H1 (cell line): Measurements from ENCODE around the gene NFASC. TPM values are rescaled to one million over a fixed set of nuclear protein-coding genes. Genes with fewer than 3 reads are reported as not detected.

Experiments
- CTCF ChIA-PET: fragments of 300-600 bp; sonication (Branson Sonifier 250); formaldehyde crosslinking; loops from one replicate; lab custom pipeline; 2021; ENCODE audit not compliant: partially characterized antibody; lab: Charles Lee
- POLR2A ChIA-PET: fragments of 300-600 bp; sonication (Branson Sonifier 250); formaldehyde crosslinking; loops from one replicate; lab custom pipeline; 2021; ENCODE audit warnings: inconsistent platforms; ENCODE audit not compliant: partially characterized antibody; lab: Charles Lee
- DNase-seq, 2 experiments: peaks; one replicate each; pipeline versions ENCODE4 v3.0.0 to v3.0.0-alpha.2; 2010 to 2022; ENCODE audit warnings: low spot score in 2 of 2, low read depth in 1 of 2, mixed read lengths in 1 of 2
- FAIRE-seq: peaks from 2 replicates; lab custom pipeline; 2011; peaks lifted over from hg19 to GRCh38; lab: Jason Lieb, UNC
- H2AFZ ChIP-seq: 2 replicates; pipeline ENCODE4 v1.8.1; 2012; ENCODE audit warnings: low read length, inconsistent platforms
- H2AK5ac ChIP-seq: 2 replicates; pipeline ENCODE4 v1.6.1; 2013; ENCODE audit warnings: low read depth, low read length
- H2BK120ac ChIP-seq: replicated peaks from 2 replicates; pipeline ENCODE3; 2013; ENCODE audit warnings: low read depth, low read length, inconsistent platforms
- H2BK12ac ChIP-seq: 2 replicates; pipeline ENCODE4 v1.6.1; 2013; ENCODE audit warnings: low read depth, low read length
- H2BK15ac ChIP-seq: 2 replicates; pipeline ENCODE4 v1.6.1; 2013; ENCODE audit warnings: low read length
- H2BK20ac ChIP-seq: 2 replicates; pipeline ENCODE4 v1.6.1; 2013; ENCODE audit warnings: low read length
- H2BK5ac ChIP-seq: 2 replicates; pipeline ENCODE4 v1.6.1; 2013; ENCODE audit warnings: low read depth, low read length
- H3K14ac ChIP-seq: 2 replicates; pipeline ENCODE4 v1.6.1; 2013; ENCODE audit warnings: inconsistent platforms; ENCODE audit not compliant: insufficient read length
- H3K18ac ChIP-seq: 2 replicates; pipeline ENCODE4 v1.6.1; 2013; ENCODE audit warnings: low read length; ENCODE audit errors: extremely low read depth
- H3K23ac ChIP-seq: 2 replicates; pipeline ENCODE4 v1.6.1; 2013; ENCODE audit warnings: inconsistent platforms; ENCODE audit not compliant: insufficient read length
- H3K23me2 ChIP-seq: 2 replicates; pipeline ENCODE4 v1.6.1; 2013; ENCODE audit warnings: low read depth, low read length
- H3K27ac ChIP-seq: 2 replicates; pipeline ENCODE4 v1.6.1; 2011; ENCODE audit warnings: low read depth, low read length, inconsistent platforms
- H3K27me3 ChIP-seq, 4 experiments: replicated peaks in 1 of 4; 1 replicate in 1 of 4; 2 replicates in 3 of 4; pipeline versions ENCODE4 v1.6.1 to v1.8.1; 2011 to 2013; ENCODE audit warnings: low read length in 3 of 4, mild to moderate bottlenecking in 3 of 4, inconsistent platforms in 2 of 4, mixed read lengths in 2 of 4, moderate library complexity in 1 of 4; ENCODE audit not compliant: control insufficient read depth in 3 of 4, insufficient read depth in 3 of 4; ENCODE audit errors: extremely low read depth in 1 of 4
- H3K36me3 ChIP-seq, 4 experiments: 2 replicates each; pipeline versions ENCODE4 v1.6.1 to v1.8.1; 2011 to 2013; ENCODE audit warnings: mild to moderate bottlenecking in 4 of 4, low read length in 3 of 4, moderate library complexity in 2 of 4, control low read depth in 1 of 4, inconsistent platforms in 1 of 4; ENCODE audit not compliant: insufficient read depth in 4 of 4, control insufficient read depth in 2 of 4
- H3K4ac ChIP-seq: replicated peaks from 2 replicates; pipeline ENCODE3; 2013; ENCODE audit warnings: low read length, low read depth, mixed read lengths, inconsistent platforms; ENCODE audit not compliant: insufficient read length
- H3K4me1 ChIP-seq, 4 experiments: replicated peaks in 1 of 4; 1 replicate in 1 of 4; 2 replicates in 3 of 4; pipeline versions ENCODE4 v1.6.1 to v1.8.1; 2011 to 2013; ENCODE audit warnings: low read length in 3 of 4, inconsistent platforms in 2 of 4, mixed read lengths in 1 of 4; ENCODE audit not compliant: insufficient read depth in 4 of 4, control insufficient read depth in 3 of 4
- H3K4me2 ChIP-seq, 2 experiments: 2 replicates each; pipeline versions ENCODE4 v1.6.1 to v1.8.1; 2011 to 2013; ENCODE audit warnings: low read depth in 2 of 2, low read length in 2 of 2, control low read depth in 1 of 2, inconsistent platforms in 1 of 2, mild to moderate bottlenecking in 1 of 2; ENCODE audit not compliant: insufficient read depth in 1 of 2
- H3K4me3 ChIP-seq, 4 experiments: fragments of 200-600, 300-600 bp in 1 of 4; sonication (generic), shearing (Covaris generic), sonication (Bioruptor Twin) in 1 of 4; 2 replicates each; pipeline versions ENCODE4 v1.5.1 to v1.8.1; 2011 to 2016; ENCODE audit warnings: low read length in 4 of 4, low read depth in 3 of 4, control low read depth in 2 of 4, inconsistent platforms in 2 of 4, mild to moderate bottlenecking in 2 of 4, mixed read lengths in 1 of 4, moderate library complexity in 1 of 4; ENCODE audit not compliant: insufficient read depth in 2 of 4; ENCODE audit errors: extremely low read depth in 1 of 4
- H3K56ac ChIP-seq: replicated peaks from 2 replicates; pipeline ENCODE3; 2013; ENCODE audit warnings: low read depth, mild to moderate bottlenecking, mixed read lengths, low read length, inconsistent platforms; ENCODE audit not compliant: insufficient read length
- H3K79me1 ChIP-seq: 2 replicates; pipeline ENCODE4 v1.6.1; 2013; ENCODE audit warnings: low read depth, low read length, control low read depth
- H3K79me2 ChIP-seq, 2 experiments: 2 replicates each; pipeline versions ENCODE4 v1.6.1 to v1.8.1; 2012 to 2013; ENCODE audit warnings: low read length in 2 of 2, mild to moderate bottlenecking in 2 of 2, inconsistent platforms in 1 of 2; ENCODE audit not compliant: insufficient read depth in 2 of 2, control insufficient read depth in 1 of 2
- H3K9ac ChIP-seq, 4 experiments: replicated peaks in 1 of 4; 1 replicate in 1 of 4; 2 replicates in 3 of 4; pipeline versions ENCODE4 v1.6.1 to v1.8.1; 2011 to 2013; ENCODE audit warnings: low read depth in 3 of 4, low read length in 3 of 4, control low read depth in 2 of 4, mild to moderate bottlenecking in 2 of 4, moderate library complexity in 2 of 4, inconsistent platforms in 1 of 4; ENCODE audit errors: extremely low read depth in 1 of 4
- H3K9me3 ChIP-seq, 2 experiments: 2 replicates each; pipeline versions ENCODE4 v1.6.1 to v1.8.1; 2012 to 2013; ENCODE audit warnings: mild to moderate bottlenecking in 2 of 2, moderate library complexity in 2 of 2, control low read depth in 1 of 2, inconsistent platforms in 1 of 2, low read depth in 1 of 2, low read length in 1 of 2, mixed read lengths in 1 of 2; ENCODE audit not compliant: insufficient read depth in 2 of 2
- H4K20me1 ChIP-seq, 2 experiments: replicated peaks in 1 of 2; 2 replicates each; pipeline versions ENCODE3 to v1.8.1; 2011 to 2013; ENCODE audit warnings: inconsistent platforms in 2 of 2, low read length in 2 of 2, mild to moderate bottlenecking in 1 of 2; ENCODE audit not compliant: insufficient read depth in 2 of 2, control insufficient read depth in 1 of 2
- H4K5ac ChIP-seq: 2 replicates; pipeline ENCODE4 v1.6.1; 2013; ENCODE audit warnings: low read length, low read depth, mixed read lengths, inconsistent platforms; ENCODE audit not compliant: insufficient read length
- H4K8ac ChIP-seq: 2 replicates; pipeline ENCODE4 v1.8.0; 2013; ENCODE audit warnings: mild to moderate bottlenecking, moderate library complexity, low read length, inconsistent platforms; ENCODE audit not compliant: insufficient read depth; ENCODE audit errors: extremely low read depth
- H4K91ac ChIP-seq: replicated peaks from 2 replicates; pipeline ENCODE3; 2013; ENCODE audit warnings: low read length, mixed read lengths, inconsistent platforms; ENCODE audit not compliant: insufficient read length
- BRCA1 ChIP-seq: IDR thresholded peaks from 2 replicates; pipeline ENCODE4 v1.6.1; 2012; ENCODE audit warnings: low read depth, low read length, improper control_type of control experiment
- CREB1 ChIP-seq: IDR thresholded peaks from 2 replicates; pipeline ENCODE4 v1.6.1; 2012; ENCODE audit warnings: inconsistent platforms
- E2F6 ChIP-seq: IDR thresholded peaks from 2 replicates; pipeline ENCODE4 v1.6.1; 2012; ENCODE audit warnings: inconsistent platforms
- POLR2AphosphoS5 ChIP-seq: IDR thresholded peaks from 2 replicates; pipeline ENCODE4 v1.6.1; 2011; ENCODE audit warnings: low read depth, low read length
- SP4 ChIP-seq: IDR thresholded peaks from 2 replicates; pipeline ENCODE4 v1.6.1; 2012; ENCODE audit warnings: low read length, inconsistent platforms
- TAF1 ChIP-seq: IDR thresholded peaks from 2 replicates; pipeline ENCODE4 v1.6.1; 2011; ENCODE audit warnings: mild to moderate bottlenecking, low read depth, low read length
- TCF12 ChIP-seq: IDR thresholded peaks from 2 replicates; pipeline ENCODE4 v1.6.1; 2011; ENCODE audit warnings: low read depth, mild to moderate bottlenecking, low read length
- WGBS, 2 experiments: shearing (Covaris generic) in 1 of 2; methylation state at CpG; one replicate each; pipeline versions ENCODE4 v1.1.6 to v1.1.7; 2013 to 2015; ENCODE audit warnings: low lambda C conversion rate in 2 of 2, mixed read lengths in 2 of 2, inconsistent platforms in 1 of 2, low coverage in 1 of 2, missing lambda C conversion rate in 1 of 2; ENCODE audit not compliant: insufficient replicate concordance in 2 of 2, insufficient coverage in 1 of 2, insufficient read length in 1 of 2; ENCODE audit errors: extremely low coverage in 1 of 2, missing lambda C conversion rate in 1 of 2; 5-methylcytosine and 5-hydroxymethylcytosine counted together
- polyA plus RNA-seq, 7 experiments: library from polyadenylated mRNA; depleted of rRNA in 3 of 7; stranded (reverse) in 5 of 7; unstranded in 2 of 7; fragments of >200 nt in 5 of 7; fragments of 200-250 nt in 2 of 7; gene quantifications; 1 replicate in 5 of 7; 2 replicates in 1 of 7; 4 replicates in 1 of 7; pipeline versions ENCODE4 v1.2.1 to v1.2.3, GENCODE V29; 2011 to 2013; ENCODE audit warnings: missing spikeins in 2 of 7, mixed read lengths in 2 of 7
- total RNA-seq: library from RNA; stranded (reverse); fragmentation: NEBNext Ultra II Directional; extraction: Animal tissue kit (Norgen Biotek cat#: 25700); gene quantifications from 2 replicates; pipeline ENCODE4 v1.2.1, GENCODE V29; 2021

The NFASC gene
- total and polyA plus RNA-seq, 2 of the 8 experiments (the other 6 are each of a cell fraction or from before 2014, with no cell fraction given): 5.0 to 15.2 TPM

- Histone ChIP-seq H3K4me3 (no peak overlapping the region), H3K56ac (no peak overlapping the region), H3K79me1 (no peaks in the 10 kb centered on the region), H4K91ac (no peak overlapping the region), H3K27me3 (no peaks in the 10 kb centered on the region), H2BK5ac (no peak overlapping the region), H2AFZ (no peak overlapping the region), H2AK5ac (no peak overlapping the region), H2BK15ac (no peak overlapping the region), H3K4me1 (no peaks in the 10 kb centered on the region), H4K8ac (no peak overlapping the region), H3K79me2 (no peaks in the 10 kb centered on the region), H2BK120ac (no peak overlapping the region), H3K4me2 (no peak overlapping the region), H3K23ac (no peak overlapping the region), H2BK12ac (no peak overlapping the region), H3K9me3 (no peaks in the 10 kb centered on the region), H3K23me2 (no peaks in the 10 kb centered on the region), H3K36me3 (no peaks in the 10 kb centered on the region), H3K9ac (no peak overlapping the region), H3K18ac (no peak overlapping the region), H3K27ac (no peak overlapping the region), H2BK20ac (no peak overlapping the region), H4K5ac (no peak overlapping the region), H4K20me1 (no peaks in the 10 kb centered on the region), H3K14ac (no peak overlapping the region), H3K4ac (no peak overlapping the region)
- ChIA-PET POLR2A (no interaction called here), CTCF (interaction anchor here (0.8 to 33.8 kb wide), 13 partner anchors 7 to 328 kb away, joined by 3 to 1336 read pairs (median 5); partner anchors contain the start of gene TMEM81)
- 82% methylated on average over 1 of the region's 1 CpG; no CpG with 5 or more reads in 1 of the 2 experiments for WGBS, 2 experiments
- FAIRE-seq: no peak
- no peak for DNase-seq
- TF ChIP-seq TCF12 (no peak), CREB1 (no peak), POLR2AphosphoS5 (no peak), BRCA1 (no peak), E2F6 (no peak), TAF1 (no peak), SP4 (no peak)
Observed at GRCh38 chr1:204972426-204972825, 101.8 kb downstream of the NFASC start.
